GM19438 (cell line): Measurements from ENCODE around the gene MKI67.

ENCODE experiments used
- ATAC-seq: cut with Tn5 transposase; IDR thresholded peaks from one replicate; pipeline ENCODE4 v1.9.1; 2021; ENCODE audit warnings: low read depth; ENCODE audit not compliant: unreplicated experiment

MKI67 gene

DNA sequence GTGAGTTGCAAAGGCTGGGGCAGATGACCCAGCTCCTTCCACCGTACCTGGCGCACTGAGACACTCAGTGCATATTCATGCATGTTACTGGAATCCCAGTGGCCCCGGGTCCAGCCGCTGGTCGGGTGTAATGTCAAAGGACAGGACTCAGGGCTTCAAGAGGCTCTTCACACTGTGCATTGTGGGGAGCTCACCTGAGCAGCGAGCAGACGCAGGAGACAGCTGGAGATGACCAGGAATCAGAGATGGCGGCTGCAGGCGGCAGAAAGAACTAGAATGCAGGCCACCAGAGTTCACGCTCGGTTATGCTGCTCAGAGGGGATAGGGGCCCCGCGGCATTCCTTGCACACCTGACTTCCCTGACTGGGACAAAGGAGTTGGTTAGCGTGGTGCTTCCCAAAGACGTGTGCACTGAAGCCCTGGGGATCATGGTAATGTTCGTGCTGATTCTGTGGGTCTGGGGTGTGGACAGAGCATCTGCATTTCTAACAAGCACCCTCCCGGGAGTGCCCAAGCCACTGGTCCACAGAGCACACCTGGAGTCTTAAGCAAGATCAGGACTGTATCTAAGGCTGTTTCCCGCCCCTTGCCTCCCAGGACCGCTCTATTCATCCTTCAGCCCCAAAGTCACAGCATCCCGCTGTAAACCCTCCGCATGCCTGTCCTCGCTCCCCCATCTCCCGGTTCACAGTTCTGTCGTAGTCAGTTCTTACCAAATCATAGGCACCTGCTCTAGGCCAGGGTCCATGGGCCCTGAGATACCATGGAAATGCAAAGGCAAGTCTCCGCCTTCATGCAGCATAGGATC lies 71.0 kb downstream of the MKI67 start:
- ATAC-seq, result no peak

DNA sequence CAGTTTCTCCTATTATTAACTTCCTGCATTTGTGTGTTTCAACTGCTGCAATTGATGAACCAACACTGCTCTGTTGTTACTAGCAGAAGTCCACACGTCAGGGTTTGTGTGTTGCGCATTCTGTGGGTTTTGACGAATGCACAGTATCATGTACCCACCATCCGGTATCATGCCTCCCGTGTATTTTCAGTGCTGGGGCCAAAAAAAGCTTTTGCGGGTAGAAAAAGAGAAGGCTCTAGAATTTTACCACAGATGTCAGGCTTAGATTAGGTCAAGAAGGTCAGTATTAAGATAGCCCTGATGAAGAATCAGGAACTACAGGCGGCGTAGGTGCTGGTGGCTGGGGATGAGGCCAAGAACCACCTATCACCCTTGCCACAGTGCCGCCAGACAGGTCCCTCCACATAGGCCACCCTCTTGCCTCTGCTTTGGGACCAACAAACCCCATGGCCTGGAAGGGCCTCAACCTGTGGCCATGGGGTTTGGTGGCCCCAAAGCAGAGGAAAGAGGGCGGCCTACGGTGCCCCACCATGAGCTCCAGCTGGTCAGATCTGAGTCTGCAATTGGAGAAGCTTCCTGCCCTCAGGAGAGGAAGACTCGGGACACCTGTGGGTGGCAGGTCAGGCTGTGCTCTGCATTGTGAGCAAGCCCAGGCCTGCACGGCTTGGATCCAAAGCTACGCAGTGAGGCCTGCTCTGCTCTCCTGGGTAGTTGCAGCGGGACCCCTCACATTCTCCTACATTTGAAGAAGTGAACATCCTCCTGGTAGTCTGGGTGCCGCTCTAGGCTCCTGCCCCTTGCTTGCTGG lies 71.9 kb downstream of the MKI67 start:
- ATAC-seq, result no peak

DNA sequence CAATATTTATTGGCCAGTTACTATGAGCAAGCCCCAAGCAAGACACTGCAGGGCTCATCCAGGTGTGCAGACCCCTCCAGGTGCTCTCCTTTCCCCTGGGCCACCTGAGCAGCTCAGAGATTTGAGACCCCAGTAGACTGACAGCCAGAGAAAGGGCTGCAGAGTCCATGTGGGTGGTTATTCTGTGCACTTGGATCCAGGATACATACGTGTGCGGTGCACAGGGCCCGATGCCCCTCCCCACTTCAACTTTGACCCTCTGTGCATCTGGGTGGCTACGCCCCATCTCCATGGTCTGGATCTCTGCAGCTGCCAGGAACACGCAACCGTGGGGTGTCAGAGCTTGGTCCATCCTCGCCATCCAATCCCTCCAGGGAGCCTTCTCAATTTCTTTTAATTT lies 72.9 kb downstream of the MKI67 start:
- no peak for ATAC-seq

DNA sequence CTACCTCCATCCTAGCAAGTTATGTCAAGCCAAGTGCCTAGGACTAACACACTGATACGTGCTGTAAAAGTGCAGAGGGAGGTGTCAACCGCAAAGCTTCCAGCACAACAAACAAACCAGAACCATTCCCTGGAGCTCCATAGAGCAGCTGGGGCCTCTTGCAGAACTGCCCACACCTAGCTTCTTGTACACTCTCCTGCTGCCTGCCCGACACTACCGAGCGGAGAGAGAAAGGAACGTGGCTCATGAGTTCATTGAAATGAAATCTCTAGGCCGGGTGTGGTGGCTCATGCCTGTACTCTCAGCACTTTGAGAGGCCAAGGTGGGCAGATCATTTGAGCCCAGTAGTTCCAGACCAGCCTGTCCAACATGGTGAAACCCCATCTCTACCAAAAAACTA lies 73.5 kb downstream of the MKI67 start:
- ATAC-seq, result no peak

DNA sequence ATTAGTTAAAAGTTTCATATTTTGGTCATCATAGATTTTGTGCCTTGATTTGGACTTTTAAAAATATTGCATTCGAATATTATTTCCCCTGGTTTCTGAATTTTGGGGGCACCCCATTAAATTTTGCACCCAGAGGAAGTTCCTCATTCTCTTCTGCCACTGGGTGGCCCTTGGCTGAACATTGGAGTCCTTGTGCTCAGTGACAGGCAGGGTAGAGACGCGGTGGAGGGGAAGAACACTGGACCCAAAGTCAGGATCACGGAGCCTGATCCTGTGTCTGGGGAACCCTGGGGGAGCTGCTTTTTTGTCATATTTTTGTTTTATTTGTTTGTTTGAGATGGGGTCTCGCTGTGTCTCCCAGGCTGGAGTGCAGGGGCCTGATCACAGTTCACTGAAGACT lies 74.7 kb downstream of the MKI67 start:
- no peak for ATAC-seq

DNA sequence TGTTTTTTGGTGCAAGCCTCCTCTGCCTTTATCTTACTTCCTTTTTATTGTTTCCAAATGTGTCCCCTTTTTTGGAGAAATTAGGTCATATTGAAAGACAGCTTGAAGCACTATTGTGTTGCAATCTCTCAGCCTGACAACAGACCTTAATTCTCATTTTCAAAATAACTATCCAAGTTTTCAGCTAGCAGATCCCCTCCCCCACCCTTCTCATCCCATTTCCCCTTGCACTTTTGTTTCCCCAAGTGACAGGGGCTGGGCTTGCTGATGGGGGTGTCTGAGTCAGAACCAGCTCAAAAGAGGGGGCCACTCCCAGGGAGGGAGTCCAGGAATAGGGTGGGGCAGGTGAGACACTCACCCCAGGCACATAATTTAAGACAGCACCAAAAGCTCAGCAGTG lies 75.3 kb downstream of the MKI67 start:
- ATAC-seq, result no peak

DNA sequence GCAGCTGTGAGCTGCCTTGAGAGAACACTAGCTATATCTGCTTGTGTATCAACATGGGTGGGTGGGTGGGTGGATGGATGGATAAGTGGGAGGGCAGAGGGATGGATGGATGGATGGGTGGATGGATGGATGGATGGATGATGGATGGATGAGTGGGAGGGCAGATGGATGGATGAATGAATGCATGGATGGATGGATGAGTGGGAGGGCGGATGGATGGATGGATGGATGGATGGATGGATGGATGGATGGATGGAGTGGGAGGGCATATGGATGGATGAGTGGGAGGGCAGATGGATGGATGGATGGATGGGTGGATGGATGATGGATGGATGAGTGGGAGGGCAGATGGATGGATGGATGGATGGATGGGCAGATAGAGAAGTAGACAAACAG lies 76.1 kb downstream of the MKI67 start:
- no peak for ATAC-seq

DNA sequence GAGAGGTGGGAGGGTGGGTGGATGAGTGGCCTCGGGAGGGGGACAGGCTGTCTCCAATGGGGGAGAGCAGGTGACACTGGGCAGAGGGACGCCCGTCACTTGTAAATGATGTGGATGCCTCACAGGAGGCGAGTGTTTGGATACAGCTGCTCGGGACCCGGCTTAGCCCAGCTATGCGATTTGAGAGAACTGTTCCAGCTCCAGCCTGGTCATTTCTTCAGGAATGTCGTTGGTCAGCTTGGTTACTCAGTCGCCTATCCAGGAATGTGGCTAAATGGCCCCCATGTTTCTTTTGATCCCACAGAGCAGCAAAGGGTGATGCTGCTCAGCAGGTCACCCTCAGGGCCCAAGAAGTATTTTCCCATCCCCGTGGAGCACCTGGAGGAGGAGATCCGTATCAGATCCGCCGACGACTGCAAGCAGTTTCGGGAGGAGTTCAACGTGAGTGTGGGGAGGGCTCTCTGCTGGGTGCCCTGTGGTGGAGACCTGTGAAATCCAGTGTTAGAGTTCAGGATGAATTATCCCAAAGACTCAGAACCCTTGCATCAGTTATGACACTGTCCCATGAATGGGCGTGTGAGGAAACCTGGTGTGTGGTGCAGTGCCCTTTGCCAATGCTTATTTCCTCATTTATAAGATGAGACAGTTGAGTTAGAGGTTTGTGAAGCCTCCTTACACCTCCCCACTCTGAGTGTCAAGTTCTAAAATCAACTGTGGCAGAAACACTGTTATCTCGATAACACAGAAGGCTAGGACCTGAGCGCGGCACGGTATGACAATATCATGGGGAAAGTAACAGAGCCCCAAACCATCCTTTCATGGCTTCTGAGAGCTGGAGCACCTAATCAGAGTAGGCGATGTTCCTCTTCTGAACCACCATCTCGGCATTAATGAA lies 76.8 kb downstream of the MKI67 start:
- ATAC-seq, result no peak

DNA sequence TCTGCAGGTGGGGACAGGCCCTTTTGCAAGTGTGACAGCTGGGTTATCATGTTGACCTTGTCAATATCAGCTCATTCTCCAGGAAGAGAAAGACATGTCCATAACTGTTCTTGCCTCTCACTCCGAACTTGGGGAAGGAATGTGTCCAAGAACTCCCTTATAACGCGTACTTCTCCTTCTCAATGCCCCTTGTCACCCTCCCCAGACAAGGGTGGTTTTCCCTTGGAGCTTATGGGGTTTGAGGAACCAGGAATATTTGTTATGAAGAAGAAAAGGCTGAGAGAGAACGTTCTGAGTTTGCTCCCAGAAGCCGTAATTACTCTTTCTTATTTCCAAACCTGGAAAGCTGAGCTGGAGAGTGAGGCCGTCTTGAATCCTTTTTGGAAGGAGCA lies 77.4 kb downstream of the MKI67 start:
- ATAC-seq, result no peak

DNA sequence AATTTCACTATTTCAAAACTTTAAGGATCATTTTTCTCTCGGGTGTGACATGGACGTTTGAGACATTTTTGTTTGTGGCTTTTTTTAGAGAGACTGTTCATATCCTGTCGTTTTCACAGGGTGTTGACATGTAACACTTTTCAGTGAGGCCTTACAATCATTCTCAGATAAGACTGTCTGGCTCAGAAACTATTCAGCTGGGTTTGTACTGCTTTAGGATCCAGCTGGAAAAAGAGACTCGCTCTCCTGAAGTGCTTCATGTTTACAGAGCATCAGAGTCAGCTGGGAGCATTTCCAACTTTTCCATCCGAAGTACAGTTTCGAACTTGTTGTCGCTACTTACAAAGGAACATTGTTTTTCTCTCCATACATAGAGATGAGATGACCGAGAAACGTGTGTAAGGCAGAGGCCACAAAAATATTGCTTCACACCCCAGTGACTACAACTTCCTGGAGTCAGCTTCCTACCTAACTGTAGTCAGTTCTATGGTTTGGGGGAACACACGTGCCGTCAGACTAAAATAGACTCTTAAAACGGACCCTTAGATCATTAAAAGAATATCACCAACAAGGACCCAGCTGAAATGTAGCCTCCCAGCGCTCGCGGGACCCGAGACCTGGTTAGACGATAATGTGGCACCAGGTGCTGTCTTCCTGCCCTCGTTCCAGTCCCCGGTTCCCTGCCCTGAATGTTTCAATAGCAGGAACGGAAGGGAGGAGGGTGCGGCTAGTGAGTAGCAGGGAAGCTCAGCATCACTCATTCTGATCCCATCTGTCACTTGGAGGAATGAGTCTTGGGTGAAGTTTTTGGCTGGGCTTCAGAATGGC lies 78.0 kb downstream of the MKI67 start:
- peak; percentile 39 for ATAC-seq

DNA sequence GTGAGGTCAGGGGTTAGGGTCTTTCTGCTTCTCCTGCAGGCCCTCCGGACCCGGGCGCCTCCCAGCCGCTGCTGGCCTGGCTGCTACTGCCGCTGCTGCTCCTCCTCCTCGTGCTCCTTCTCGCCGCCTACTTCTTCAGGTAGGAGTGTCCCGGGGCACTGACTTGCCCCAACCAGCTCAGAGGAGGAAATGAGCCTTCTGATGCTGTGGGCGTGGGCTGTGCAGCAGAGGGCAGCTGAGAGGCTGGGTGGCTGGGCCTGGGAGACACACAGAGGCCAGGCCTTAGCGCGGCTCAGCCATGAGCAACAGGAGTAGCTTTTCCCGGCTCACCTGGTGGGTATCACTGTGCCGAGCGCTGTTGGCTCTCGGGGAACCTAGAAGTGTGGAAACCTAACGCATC lies 78.9 kb downstream of the MKI67 start:
- ATAC-seq, result peak; percentile 94

DNA sequence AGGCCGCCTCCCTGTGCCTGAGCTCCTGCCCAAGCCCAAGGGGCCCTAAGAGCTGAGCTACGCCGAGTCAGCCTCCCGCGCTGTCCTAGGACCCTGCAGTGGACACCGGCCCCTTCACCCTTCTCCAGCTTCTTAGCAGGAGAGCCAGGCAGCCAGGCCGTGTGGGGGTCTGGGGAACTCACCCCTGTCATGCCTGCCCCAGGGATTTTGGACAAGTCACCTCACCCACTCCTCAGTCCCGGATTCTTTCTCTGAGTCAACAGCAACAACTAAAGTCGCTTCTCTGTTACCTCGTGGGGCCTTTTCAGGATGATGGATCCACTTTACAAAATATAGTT lies 79.3 kb downstream of the MKI67 start:
- ATAC-seq, result peak; percentile 6
